Type B pancreatic cell (in vitro differentiated cells): ENCODE results near the gene CDT1. TPM values are rescaled to one million over a fixed set of nuclear protein-coding genes. Genes with fewer than 3 reads are reported as not detected.

Experiments used
- DNase-seq: peaks from one replicate; pipeline ENCODE4 v3.0.0; 2021; ENCODE audit warnings: mixed read lengths; ENCODE audit not compliant: unreplicated experiment; ENCODE audit errors: extremely low spot score
- H3K27ac Mint-ChIP-seq: 2 replicates; pipeline ENCODE4 v1.8.0; 2021; ENCODE audit warnings: mild to moderate bottlenecking, mixed read lengths
- H3K27me3 Mint-ChIP-seq: 2 replicates; pipeline ENCODE4 v1.8.0; 2021; ENCODE audit warnings: mixed read lengths
- H3K36me3 Mint-ChIP-seq: 2 replicates; pipeline ENCODE4 v1.8.0; 2021; ENCODE audit warnings: mixed read lengths
- H3K4me1 Mint-ChIP-seq: one replicate; pipeline ENCODE4 v1.8.0; 2021; ENCODE audit warnings: mixed read lengths; ENCODE audit not compliant: unreplicated experiment
- H3K4me3 Mint-ChIP-seq: 2 replicates; pipeline ENCODE4 v1.8.0; 2021; ENCODE audit warnings: mild to moderate bottlenecking, mixed read lengths
- H3K9me3 Mint-ChIP-seq: 2 replicates; pipeline ENCODE4 v1.8.0; 2021; ENCODE audit warnings: mixed read lengths
- total RNA-seq: library from RNA; stranded (reverse); gene quantifications from 2 replicates; pipeline ENCODE4 v1.2.1, GENCODE V29; 2021; ENCODE audit warnings: low replicate concordance
- TF ChIP-seq, protein P1 (sequence below): fragments of 200-600 bp; sonication (generic); conservative IDR thresholded peaks from 2 replicates; pipeline ENCODE4 v1.5.0; 2021; ENCODE audit warnings: antibody characterized with exemption, mild to moderate bottlenecking

The CDT1 gene
- total RNA-seq, 1 donor from 2014 or later, result 36.8 TPM

DNA sequence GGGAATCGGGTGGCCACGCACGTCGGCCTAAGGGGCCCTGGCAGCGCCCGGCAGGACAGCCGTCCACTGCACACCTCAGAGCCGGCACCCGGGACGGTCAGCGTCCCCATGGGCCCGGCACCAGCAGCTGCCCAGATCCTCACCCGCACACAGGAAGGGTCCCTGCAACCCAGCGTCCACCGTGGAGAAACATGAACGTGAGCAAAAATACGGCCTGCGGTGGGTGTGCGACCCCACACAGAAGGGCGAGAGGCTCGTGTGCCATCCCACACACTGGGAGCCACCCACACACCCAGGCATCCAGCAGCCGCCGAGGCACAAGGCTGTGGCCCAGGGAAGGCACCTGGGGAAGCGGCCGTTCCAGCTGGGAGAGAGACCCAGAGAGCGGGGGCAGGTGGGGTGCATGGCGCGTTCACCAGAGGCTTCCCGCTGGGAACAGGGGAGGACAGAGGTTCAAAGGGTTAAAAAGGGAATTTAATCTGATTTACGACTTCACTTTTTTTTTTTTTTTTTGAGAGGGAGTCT lies 25.0 kb upstream of the CDT1 start:
- TF ChIP-seq, protein P1, sequence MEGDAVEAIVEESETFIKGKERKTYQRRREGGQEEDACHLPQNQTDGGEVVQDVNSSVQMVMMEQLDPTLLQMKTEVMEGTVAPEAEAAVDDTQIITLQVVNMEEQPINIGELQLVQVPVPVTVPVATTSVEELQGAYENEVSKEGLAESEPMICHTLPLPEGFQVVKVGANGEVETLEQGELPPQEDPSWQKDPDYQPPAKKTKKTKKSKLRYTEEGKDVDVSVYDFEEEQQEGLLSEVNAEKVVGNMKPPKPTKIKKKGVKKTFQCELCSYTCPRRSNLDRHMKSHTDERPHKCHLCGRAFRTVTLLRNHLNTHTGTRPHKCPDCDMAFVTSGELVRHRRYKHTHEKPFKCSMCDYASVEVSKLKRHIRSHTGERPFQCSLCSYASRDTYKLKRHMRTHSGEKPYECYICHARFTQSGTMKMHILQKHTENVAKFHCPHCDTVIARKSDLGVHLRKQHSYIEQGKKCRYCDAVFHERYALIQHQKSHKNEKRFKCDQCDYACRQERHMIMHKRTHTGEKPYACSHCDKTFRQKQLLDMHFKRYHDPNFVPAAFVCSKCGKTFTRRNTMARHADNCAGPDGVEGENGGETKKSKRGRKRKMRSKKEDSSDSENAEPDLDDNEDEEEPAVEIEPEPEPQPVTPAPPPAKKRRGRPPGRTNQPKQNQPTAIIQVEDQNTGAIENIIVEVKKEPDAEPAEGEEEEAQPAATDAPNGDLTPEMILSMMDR, result no peak
- H3K27ac Mint-ChIP-seq, result no peak overlapping the region

DNA sequence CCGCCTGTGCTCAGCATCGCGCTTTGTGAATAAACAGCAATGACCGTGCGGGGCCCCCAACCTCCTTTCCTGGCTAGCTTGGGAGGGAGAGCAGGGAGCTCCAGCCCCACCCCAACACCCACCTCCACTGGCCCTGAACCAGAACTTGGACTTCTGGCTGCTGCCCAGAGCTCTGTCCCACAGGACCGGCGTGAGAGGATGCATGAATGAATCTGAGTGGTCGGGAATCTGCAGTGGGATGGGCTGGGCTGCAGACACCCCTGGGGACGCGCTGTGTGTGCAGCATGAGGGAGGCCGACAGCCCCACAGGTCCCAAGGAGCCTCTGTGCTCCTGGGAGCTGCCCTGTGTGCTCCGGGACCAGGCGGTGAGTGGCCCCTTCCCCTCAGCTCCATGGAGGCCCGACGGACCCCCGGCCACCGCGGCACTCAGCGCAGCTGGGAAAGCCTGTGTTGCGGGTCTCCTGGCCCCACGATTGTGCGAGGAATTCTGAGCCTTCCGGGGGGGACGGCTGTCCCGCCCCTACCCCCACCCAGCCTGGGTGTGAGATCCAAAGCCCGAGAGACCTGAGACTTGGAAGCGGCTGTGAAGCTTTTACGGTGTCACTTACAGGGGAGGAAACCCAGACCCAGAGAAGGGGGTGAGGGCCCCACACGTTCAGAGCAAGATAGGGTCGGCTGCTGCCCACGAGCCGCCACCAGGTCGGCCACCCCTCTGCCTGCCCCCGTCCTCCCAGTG lies 24.0 kb upstream of the CDT1 start:
- H3K9me3 Mint-ChIP-seq, result no peaks in the 10 kb centered on the region
- H3K4me3 Mint-ChIP-seq, result no peak overlapping the region
- H3K27me3 Mint-ChIP-seq, result peaks cover 16% of the 10 kb centered on the region
- DNase-seq, result no peak
- H3K36me3 Mint-ChIP-seq, result no peaks in the 10 kb centered on the region
- H3K4me1 Mint-ChIP-seq, result peaks cover 22% of the 10 kb centered on the region
- TF ChIP-seq, protein P1, result no peak
- H3K27ac Mint-ChIP-seq, result no peak overlapping the region

More for the DNA sequence above, 25.0 kb upstream of the CDT1 start:
- no peaks in the 10 kb centered on the region for H3K36me3 Mint-ChIP-seq
- no peak overlapping the region for H3K4me3 Mint-ChIP-seq
- H3K4me1 Mint-ChIP-seq, result peaks cover 22% of the 10 kb centered on the region
- no peak for DNase-seq
- H3K27me3 Mint-ChIP-seq, result peaks cover 16% of the 10 kb centered on the region
- H3K9me3 Mint-ChIP-seq, result no peaks in the 10 kb centered on the region

DNA sequence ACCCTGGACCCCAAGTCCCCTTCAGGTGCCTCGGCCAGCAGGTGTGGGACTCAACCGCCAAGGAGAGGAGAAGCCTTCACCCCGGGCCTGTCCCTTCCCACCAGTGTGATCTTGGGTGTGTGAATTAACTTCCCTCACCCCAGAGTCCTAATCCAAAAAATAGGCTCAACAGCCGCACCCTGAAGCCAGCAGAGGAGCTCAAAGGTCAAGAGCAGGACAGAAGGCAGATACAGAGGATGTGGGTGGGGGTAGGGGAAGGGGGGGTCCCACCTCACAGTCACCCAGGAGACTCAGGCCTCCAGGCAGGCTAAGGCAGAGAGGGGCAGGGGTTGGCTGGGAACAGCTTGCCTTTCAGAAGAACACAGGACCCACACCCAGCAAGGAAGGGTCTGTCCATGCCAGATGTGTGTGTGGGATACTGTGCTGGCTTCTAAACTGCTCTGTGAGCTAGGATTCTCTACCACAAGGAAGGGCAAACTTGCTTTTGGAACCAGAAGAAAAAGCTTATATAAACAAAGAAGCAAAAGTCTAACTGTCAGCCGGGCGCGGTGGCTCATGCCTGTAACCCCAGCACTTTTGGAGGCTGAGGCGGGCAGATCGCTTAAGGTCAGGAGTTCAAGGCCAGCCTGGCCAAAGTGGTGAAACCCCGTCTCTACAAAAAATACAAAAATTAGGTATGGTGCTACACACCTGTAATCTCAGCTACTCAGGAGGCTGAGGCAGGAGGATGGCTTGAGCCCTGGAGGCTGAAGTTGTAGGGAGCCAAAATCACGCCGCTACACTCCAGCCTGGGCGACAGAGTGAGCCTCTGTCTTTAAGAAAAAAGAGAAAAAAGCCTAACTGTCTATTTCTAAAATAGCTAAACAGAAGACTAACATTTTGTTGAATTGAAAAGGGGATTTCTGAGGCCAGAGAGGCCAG lies 23.2 kb upstream of the CDT1 start:
- H3K4me3 Mint-ChIP-seq, result no peak overlapping the region
- TF ChIP-seq, protein P1, result no peak
- H3K27ac Mint-ChIP-seq, result peak overlapping the region; percentile 26

DNA sequence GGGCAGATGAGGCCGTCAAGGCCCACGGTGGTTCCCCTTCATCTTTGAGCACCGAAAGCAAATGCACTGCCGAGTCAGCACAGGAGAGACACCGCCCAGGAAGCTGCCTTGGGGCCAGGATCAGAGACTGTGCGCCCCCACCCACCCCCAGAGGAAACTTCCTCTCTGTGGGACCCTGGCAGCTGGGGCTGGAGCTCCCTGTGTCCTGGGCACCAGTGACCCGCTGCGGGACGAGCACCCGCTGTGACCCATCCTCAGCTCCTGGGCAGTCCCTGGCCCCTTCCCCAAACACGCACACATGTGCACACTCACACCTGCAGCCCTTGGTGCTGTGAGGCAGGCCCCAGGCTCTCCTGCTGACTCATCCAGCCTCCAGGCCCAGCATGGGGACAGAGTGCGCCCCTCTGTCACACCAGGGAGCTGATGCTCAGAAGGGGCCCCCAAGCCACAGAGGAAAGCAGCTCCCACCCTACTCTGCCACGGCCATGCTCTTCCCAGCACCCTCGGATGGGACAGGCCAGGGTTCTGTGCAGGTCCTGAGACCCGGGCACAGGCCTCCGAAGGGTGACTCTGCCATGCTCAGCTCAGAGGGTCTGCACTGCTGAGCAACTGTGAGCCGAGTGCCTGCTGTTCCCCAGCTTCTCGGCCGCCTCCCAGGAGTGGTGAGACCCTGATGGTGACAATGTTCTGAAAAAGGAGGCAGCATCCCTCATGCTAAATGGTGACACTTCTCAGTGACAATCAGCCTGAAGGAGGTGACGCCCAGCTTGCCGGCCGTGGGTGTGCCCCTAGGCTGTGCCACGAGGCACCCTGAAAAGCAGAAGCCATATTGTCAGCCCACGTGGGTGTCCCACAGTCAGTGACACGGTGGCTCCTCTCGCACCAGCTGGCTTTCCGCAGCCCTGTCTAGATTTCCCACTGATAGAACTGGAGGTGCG lies 22.2 kb upstream of the CDT1 start:
- no peak overlapping the region for H3K4me3 Mint-ChIP-seq
- peaks cover 22% of the 10 kb centered on the region for H3K4me1 Mint-ChIP-seq
- H3K36me3 Mint-ChIP-seq, result no peaks in the 10 kb centered on the region
- peaks cover 16% of the 10 kb centered on the region for H3K27me3 Mint-ChIP-seq
- no peak for DNase-seq
- peak overlapping the region; percentile 86 for H3K27ac Mint-ChIP-seq
- no peaks in the 10 kb centered on the region for H3K9me3 Mint-ChIP-seq
- TF ChIP-seq, protein P1, result no peak

More for the DNA sequence above, 23.2 kb upstream of the CDT1 start:
- Mint-ChIP-seq H3K36me3 (no peaks in the 10 kb centered on the region), H3K9me3 (no peaks in the 10 kb centered on the region), H3K4me1 (peaks cover 22% of the 10 kb centered on the region), H3K27me3 (peaks cover 16% of the 10 kb centered on the region)
- DNase-seq, result no peak
